Activated T-helper 1 cell treated with anti-CD3 and anti-CD28 coated beads, Interleukin-2, amount 50 U/mL, for 16 hours (primary cell): ENCODE results near the gene DNAJB5.
"Not testable (repeated sequence)": the region's sequence is repeated elsewhere in the genome, so short reads cannot be mapped to it uniquely, and the experiment has no call there.

Source experiments
- DNase-seq, 2 donors: peaks; one replicate each; pipeline ENCODE4 v3.0.0-alpha.2; 2020; ENCODE audit warnings: low read depth in 1 of 2, low spot score in 1 of 2

The DNAJB5 gene

GRCh38 chr9:34989003-34989945, at the start of gene DNAJB5:
Gene DNAJB5 (plus strand): TSS chr9:34989745. CDS start chr9:34990631, 886 bp downstream.
- peak; percentile 90 to 94 for DNase-seq

GRCh38 chr9:34939989-34940388, 49.6 kb upstream of the DNAJB5 start:
- not testable (repeated sequence) for DNase-seq

DNA sequence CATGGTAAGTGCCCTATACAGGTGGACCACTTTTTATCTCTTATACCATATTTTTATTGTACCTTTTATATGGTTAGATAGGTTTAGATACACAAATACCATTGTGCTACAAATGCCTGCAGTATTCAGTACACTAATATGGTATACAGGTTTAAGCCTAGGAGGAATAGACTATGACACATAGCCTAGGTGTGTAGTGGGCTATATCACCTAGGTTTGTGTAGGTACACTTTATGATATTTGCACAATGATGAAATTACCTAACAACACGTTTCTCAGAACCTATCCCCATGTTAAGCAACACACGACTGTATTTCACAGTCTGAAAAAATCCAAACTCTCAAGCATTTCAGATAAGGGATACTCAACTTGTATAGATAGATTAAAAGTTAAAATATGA, 41.1 kb upstream of the DNAJB5 start:
- DNase-seq, result no peak

DNA sequence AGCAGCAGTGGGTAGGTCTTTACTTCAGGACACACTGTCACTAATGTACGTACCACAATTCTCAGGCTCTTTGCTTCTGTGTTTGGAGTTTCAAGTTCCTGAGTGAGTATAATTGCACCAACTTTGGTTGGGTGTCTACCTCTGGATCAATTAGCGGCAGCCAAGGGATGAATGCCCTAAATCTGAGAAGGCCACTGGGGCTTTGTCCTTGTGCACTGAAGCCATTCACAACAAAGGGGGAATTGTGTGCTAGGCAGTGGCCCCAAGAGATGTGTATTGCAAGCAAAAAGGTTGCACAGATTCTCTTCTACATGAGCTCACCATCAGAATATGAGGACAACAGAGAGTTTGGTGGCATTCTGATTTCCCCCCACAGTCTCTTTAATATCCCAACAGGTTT, 35.3 kb upstream of the DNAJB5 start:
- DNase-seq, result no peak

DNA sequence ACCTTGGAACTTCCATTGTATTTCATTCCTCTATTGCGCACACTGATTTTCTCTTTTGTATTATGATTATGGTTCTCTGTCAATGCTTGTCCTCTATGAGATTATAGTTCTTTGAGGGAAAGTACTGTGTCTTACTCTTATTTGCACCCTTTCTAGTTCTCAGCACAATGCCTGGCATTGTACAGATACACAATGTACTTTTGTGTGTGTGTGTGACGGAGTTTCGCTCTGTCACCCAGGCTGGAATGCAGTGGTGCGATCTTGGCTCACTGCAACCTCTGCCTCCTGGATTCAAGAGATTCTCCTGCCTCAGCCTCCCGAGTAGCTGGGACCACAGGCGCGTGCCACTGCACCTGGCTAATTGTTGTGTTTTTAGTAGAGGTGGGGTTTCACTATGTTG, 33.5 kb upstream of the DNAJB5 start:
- DNase-seq, result not testable (repeated sequence)

- no peak for DNase-seq
Observed at GRCh38 chr9:34956648-34957047, 32.9 kb upstream of the DNAJB5 start.

- DNase-seq, result no peak
Observed at GRCh38 chr9:34957492-34958410, 31.8 kb upstream of the DNAJB5 start, which contains the start of gene PHF24. Gene PHF24 (plus strand): TSS chr9:34958285. CDS start chr9:34971299, 13,014 bp downstream.

- DNase-seq, result no peak
Observed at GRCh38 chr9:34958411-34958982, 31.0 kb upstream of the DNAJB5 start.

GRCh38 chr9:34959461-34959860, 30.1 kb upstream of the DNAJB5 start:
- no peak for DNase-seq

DNA sequence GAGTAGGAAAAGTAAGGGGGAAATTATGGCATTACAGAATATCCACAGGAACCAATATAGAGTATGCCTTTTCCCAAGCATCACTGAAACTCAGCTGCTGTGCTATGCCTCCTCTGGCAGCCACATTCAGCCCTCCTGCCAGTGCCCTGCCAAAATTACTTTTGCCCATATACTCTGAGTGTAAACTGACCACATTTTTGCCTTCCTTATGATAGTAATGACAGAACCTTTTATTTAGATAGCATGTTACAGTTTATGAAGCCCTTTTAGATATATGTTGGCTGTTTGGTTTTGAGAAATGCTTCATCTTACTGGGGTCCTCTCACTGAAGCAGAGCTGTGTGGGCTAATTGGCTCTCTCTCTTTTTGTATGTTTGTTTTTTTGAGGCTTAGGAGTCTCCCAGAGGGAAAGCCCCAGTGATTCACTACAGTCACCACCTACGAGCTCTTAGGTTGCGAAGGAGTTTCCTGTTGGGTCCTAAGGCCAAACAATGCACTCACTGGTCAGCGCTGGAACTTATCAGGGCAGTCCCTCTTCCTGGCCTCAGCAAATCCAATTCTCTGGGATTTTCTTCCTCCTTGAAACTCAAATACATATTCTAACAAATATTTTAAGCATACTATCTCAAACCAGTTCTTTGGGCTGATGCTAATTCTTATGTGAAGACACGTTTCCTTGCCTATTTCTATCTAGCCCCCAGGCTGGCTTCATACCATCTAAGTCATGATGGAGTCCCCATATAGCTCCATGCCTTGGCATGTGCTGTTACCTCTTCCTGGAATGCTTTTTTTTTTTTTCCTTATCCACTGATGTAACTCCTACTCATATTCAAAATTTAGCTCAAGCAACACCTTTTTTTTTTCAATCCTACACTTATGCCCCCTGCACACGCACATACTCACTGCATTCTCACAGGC, 27.7 kb upstream of the DNAJB5 start:
- DNase-seq, result no peak

DNA sequence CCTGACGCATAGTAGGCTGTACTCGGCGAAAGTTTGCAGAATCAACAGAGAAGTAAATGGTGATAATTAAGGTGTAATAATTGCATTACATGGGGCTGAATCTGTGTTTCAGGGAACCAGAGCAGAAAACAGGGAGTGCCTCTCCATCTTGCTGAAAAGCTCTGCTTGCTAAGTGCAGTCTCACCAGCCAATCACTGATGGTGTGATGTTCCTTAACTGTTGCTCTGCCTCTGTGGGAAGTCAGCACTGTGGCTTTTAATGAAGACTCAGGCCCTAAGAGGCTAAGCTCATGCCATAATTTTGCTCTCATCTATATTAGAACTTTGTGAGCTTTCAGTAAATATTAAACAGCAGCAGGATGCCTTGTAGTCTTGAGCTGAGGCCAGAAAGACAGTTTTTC, 27.0 kb upstream of the DNAJB5 start:
- no peak for DNase-seq

- DNase-seq, result no peak
Observed at GRCh38 chr9:34963552-34963951, 26.0 kb upstream of the DNAJB5 start.

DNA sequence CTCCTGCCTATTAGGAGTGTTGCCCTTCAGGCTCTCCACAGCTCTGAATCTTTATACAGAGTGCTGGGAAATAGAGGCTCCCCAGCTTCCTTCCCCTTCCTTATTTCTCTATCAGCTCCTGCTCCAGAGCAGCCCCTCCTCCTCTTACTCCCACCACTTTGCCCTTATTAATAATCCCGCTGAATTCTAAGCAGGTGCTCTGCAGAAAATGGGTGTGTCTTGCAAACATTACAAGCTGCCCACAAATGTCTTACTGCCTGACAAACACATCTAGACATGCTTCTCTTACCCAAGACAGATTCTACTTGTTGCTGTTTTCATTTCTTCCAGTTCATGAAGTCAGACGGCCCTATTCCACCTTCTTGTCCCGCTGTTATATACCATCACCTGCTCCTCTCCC, 25.1 kb upstream of the DNAJB5 start:
- no peak for DNase-seq

DNA sequence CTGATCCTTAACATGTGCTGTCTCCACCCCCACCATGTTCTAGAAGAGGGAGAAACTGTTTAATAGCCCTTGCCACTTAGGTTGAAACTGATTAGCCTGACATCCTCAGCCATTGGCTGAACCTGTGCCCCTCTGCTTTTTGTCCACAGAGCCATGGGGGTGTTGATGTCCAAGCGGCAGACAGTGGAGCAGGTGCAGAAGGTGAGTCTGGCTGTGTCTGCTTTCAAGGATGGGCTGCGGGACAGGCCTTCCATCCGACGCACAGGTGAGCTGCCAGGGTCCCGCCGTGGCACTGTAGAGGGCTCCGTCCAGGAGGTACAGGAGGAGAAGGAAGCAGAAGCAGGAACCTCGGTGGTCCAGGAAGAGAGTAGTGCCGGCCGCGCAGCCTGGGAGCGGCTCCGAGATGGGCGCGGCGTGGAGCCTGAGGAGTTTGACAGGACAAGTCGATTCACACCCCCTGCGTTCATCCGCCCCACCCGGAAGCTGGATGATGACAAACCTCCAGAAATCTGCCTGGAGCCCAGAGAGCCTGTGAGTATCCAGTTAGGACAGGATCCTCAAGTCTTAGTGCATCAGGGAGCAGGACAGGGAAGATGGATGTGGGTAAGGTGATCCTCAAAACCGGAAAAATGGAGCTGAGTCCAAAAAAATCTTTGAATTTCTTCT, 18.3 kb upstream of the DNAJB5 start:
- DNase-seq, result no peak

DNA sequence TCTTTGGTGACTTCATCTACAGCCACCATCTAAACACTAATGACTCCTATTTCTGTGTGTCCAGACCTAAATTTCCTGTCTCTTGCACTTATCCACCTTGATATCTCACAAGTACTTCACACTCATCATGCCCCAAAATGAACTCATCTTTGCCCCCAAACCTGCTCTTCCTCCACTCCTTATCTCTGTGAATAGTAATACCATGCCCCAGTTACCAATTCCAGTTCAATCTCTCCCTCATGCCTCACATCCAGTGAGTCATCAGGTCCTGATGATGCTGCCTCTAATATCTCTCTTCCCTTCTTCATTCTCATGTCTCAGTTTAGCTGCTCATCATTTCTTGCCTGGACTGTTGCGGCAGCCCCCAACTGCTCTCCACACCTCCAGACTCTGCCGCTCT, 14.9 kb upstream of the DNAJB5 start:
- no peak for DNase-seq

- no peak for DNase-seq
Observed at GRCh38 chr9:34976441-34976840, 13.1 kb upstream of the DNAJB5 start.

DNA sequence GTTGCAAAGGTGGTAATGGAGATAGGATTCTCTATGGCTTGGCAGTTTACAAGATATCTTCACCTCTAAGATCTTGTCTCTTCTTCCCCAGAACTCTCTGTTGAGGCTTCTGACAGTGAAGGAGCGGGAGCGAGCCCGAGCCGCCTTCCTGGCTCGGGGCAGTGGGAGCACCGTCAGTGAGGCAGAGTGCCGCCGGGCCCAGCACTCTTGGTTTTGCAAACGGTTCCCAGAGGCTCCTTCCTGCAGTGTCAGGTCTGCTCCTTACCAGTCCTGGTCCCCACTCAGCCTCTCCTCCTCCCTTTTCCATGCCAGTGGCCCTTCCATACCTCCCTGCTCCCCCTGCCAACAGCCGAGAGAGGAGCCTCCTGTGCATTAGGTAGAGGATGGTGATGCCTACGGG, 12.6 kb upstream of the DNAJB5 start:
- DNase-seq, result no peak

GRCh38 chr9:34980181-34980761, 9.3 kb upstream of the DNAJB5 start:
- no peak for DNase-seq

GRCh38 chr9:34982361-34982760, 7.2 kb upstream of the DNAJB5 start:
- no peak for DNase-seq
